Glutamatergic neuron (in vitro differentiated cells): Measurements from ENCODE around the gene ACE. TPM values are rescaled to one million over a fixed set of nuclear protein-coding genes. Genes with fewer than 3 reads are reported as not detected.

Source experiments
- DNase-seq: peaks from one replicate; pipeline ENCODE4 v3.0.0; 2022
- H3K27ac Mint-ChIP-seq: one replicate; pipeline ENCODE4 v1.8.0; 2020; ENCODE audit warnings: mild to moderate bottlenecking, mixed read lengths, inconsistent platforms; ENCODE audit not compliant: unreplicated experiment
- H3K27me3 Mint-ChIP-seq: one replicate; pipeline ENCODE4 v1.8.0; 2020; ENCODE audit warnings: mild to moderate bottlenecking, moderate library complexity, mixed read lengths, inconsistent platforms; ENCODE audit not compliant: unreplicated experiment
- H3K36me3 Mint-ChIP-seq: one replicate; pipeline ENCODE4 v1.8.0; 2020; ENCODE audit warnings: mild to moderate bottlenecking, mixed read lengths, inconsistent platforms; ENCODE audit not compliant: unreplicated experiment
- H3K4me1 Mint-ChIP-seq: one replicate; pipeline ENCODE4 v1.8.0; 2020; ENCODE audit warnings: mild to moderate bottlenecking, low read depth, mixed read lengths, inconsistent platforms; ENCODE audit not compliant: unreplicated experiment
- H3K4me3 Mint-ChIP-seq: one replicate; pipeline ENCODE4 v1.8.0; 2020; ENCODE audit warnings: mild to moderate bottlenecking, mixed read lengths, inconsistent platforms; ENCODE audit not compliant: unreplicated experiment
- H3K9me3 Mint-ChIP-seq: one replicate; pipeline ENCODE4 v1.8.0; 2020; ENCODE audit warnings: mild to moderate bottlenecking, moderate library complexity, mixed read lengths, inconsistent platforms; ENCODE audit not compliant: unreplicated experiment
- total RNA-seq: library from RNA; stranded (reverse); fragmentation: NEBNext Ultra II Directional; extraction: Animal tissue kit (Norgen Biotek cat#: 25700); gene quantifications from one replicate; pipeline ENCODE4 v1.2.1, GENCODE V29; 2021; ENCODE audit not compliant: unreplicated experiment
- TF ChIP-seq, protein P1 (sequence below): fragments of 200-600 bp; sonication (generic); IDR thresholded peaks from one replicate; pipeline ENCODE4 v1.5.0; 2021; ENCODE audit not compliant: partially characterized antibody, unreplicated experiment

ACE gene
- total RNA-seq, 1 donor from 2014 or later: 3.7 TPM

DNA sequence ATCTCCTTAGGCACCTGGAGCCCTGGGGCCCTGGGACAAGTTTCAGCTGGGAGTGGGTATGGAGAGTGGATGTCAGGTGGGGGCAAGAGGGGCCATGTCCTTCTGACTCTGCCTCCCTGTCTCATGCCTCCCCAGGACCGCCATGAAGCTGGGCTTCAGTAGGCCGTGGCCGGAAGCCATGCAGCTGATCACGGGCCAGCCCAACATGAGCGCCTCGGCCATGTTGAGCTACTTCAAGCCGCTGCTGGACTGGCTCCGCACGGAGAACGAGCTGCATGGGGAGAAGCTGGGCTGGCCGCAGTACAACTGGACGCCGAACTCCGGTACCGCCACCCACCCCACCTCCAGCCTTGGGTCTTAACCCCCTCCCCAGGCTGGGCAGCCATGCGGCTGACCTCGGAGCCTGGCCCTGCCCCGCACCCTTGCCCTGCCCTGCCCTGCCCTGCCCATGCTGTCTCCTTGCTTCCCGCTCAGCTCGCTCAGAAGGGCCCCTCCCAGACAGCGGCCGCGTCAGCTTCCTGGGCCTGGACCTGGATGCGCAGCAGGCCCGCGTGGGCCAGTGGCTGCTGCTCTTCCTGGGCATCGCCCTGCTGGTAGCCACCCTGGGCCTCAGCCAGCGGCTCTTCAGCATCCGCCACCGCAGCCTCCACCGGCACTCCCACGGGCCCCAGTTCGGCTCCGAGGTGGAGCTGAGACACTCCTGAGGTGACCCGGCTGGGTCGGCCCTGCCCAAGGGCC is 20.0 kb downstream of the ACE start:
- no peak overlapping the region for H3K4me3 Mint-ChIP-seq
- H3K27me3 Mint-ChIP-seq: peaks cover 9% of the 10 kb centered on the region
- no peak overlapping the region for H3K27ac Mint-ChIP-seq
- peaks cover 10% of the 10 kb centered on the region for H3K4me1 Mint-ChIP-seq
- peaks cover 1% of the 10 kb centered on the region for H3K9me3 Mint-ChIP-seq
- DNase-seq: no peak
- TF ChIP-seq, protein P1, sequence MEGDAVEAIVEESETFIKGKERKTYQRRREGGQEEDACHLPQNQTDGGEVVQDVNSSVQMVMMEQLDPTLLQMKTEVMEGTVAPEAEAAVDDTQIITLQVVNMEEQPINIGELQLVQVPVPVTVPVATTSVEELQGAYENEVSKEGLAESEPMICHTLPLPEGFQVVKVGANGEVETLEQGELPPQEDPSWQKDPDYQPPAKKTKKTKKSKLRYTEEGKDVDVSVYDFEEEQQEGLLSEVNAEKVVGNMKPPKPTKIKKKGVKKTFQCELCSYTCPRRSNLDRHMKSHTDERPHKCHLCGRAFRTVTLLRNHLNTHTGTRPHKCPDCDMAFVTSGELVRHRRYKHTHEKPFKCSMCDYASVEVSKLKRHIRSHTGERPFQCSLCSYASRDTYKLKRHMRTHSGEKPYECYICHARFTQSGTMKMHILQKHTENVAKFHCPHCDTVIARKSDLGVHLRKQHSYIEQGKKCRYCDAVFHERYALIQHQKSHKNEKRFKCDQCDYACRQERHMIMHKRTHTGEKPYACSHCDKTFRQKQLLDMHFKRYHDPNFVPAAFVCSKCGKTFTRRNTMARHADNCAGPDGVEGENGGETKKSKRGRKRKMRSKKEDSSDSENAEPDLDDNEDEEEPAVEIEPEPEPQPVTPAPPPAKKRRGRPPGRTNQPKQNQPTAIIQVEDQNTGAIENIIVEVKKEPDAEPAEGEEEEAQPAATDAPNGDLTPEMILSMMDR: no peak
- no peaks in the 10 kb centered on the region for H3K36me3 Mint-ChIP-seq

DNA sequence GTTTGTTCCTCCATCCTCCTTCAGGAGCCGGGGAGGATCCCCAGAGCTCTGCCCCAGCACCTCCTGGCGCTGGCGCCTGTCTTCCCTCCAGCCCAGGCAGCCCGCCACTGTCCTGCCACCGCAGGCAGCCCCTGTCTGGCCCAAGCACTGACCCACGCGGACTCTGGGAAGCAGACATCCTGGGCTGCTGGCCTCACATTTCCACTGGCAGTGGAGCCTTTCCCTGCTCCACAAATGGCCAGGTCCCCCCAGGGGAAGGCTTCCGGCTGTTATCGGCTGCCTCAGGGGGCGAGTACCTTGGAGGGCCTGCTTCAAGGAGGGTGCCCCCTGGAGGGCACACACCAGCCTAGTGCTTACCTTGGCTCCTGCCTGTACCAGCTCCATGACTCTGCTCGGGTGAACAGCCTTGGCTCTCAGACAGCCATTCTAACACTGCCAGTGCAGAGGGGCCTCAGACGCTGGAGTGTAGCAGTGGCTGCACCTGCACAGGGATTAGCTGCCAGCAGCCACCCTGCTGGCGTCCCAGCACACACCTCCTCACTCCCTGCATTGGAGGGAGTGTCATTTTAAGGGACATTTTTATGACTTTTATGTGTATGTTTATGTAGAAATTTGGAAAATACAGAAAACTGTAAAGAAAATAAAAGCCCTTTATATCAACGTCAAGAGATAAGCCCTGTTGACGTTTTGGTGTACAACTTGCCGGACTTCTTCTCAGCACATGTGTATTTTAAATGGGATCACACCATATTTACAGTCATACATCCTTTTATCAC is 21.0 kb downstream of the ACE start:
- Mint-ChIP-seq H3K9me3 (peaks cover 1% of the 10 kb centered on the region), H3K36me3 (no peaks in the 10 kb centered on the region), H3K27me3 (peaks cover 5% of the 10 kb centered on the region), H3K4me3 (no peak overlapping the region), H3K4me1 (peaks cover 3% of the 10 kb centered on the region), H3K27ac (no peak overlapping the region)
- TF ChIP-seq, protein P1: peak; percentile 27
- peak; percentile 47 for DNase-seq

DNA sequence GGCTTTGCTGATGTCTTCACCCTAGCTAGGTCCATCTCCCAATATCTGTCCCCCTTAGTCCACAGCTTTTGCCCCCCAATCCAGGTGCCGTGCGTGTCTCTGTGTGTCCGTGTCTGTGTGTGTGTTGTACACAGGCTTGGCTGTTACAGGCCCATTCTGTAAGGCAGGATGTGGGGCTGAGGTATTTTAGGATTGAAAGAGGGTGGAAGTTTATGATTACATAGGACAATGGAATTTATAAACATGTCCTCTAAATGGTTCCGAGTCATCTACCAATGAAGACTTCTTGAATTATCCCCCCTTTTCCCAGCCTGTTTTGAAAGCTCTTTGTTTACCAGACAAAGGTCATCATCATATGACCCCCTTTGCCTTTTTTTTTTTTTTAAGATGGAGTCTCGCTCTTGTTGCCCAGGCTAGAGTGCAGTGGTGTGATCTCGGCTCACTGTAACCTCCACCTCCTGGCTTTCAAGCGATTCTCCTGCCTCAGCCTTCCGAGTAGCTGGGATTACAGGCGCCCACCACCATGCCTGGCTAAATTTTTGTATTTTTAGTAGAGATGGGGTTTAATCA is 21.9 kb downstream of the ACE start:
- TF ChIP-seq, protein P1: no peak
- no peaks in the 10 kb centered on the region for H3K36me3 Mint-ChIP-seq
- peak overlapping the region; percentile 43 for H3K27ac Mint-ChIP-seq
- no peak overlapping the region for H3K4me3 Mint-ChIP-seq
- peaks cover 7% of the 10 kb centered on the region for H3K4me1 Mint-ChIP-seq
- peaks cover 1% of the 10 kb centered on the region for H3K9me3 Mint-ChIP-seq
- peaks cover 2% of the 10 kb centered on the region for H3K27me3 Mint-ChIP-seq
- no peak for DNase-seq

DNA sequence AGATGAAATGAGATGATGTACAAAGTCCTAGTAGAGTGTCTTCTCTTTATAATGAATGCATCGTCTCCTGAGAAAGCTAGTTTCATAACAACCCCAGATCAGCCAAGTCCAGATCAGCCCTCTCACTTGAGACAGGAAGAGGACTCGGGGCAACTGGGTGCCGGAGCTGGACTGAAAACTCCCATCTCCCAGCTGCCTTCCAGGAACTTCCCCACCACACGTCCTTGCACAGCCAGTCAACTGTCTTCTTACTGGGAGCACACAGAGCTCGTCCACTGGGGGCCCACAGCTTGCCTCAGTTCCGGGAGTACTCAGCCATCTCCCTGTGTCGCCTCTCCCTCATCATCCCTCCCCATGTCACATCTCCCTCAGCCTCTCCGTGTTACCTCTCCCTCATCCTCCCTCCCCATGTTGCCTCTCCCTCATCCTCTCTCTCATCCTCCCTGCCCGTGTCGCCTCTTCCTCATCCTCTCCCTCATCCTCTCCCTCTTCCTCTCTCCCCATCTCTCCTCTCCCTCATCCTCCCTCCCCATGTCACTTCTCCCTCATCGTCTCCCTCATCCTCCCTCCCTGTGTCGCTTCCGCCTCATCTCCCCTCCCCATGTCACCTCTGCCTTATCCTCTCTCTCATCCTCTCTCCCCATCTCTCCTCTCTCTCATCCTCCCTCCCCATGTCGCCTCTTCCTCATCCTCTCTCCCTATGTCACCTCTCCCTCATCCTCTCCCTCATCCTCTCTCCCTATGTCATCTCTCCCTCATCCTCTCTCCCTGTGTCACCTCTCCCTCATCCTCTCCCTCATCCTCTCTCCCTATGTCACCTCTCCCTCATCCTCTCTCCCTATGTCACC is 23.9 kb downstream of the ACE start:
- peaks cover 1% of the 10 kb centered on the region for H3K9me3 Mint-ChIP-seq
- peaks cover 5% of the 10 kb centered on the region for H3K4me1 Mint-ChIP-seq
- peaks cover 2% of the 10 kb centered on the region for H3K27me3 Mint-ChIP-seq
- no peak overlapping the region for H3K27ac Mint-ChIP-seq
- H3K4me3 Mint-ChIP-seq: no peak overlapping the region
- TF ChIP-seq, protein P1: no peak
- no peaks in the 10 kb centered on the region for H3K36me3 Mint-ChIP-seq
- DNase-seq: no peak
